Right lobe of liver (tissue), 6 donors: ENCODE results near the gene NPHS1. TPM values are rescaled to one million over a fixed set of nuclear protein-coding genes. Genes with fewer than 3 reads are reported as not detected.

Source experiments
- ATAC-seq, 4 donors: fragments of 200-7000 bp; cut with Tn5 transposase; one replicate each; pipeline ENCODE4 v1.9.1; 2020; ENCODE audit warnings: mild to moderate bottlenecking in 4 of 4, moderate library complexity in 4 of 4
- DNase-seq, 3 donors: peaks; one replicate each; pipeline ENCODE4 v3.0.0-alpha.2; 2020
- H3K27ac ChIP-seq, 3 donors: fragments of 200-600 bp; one replicate each; pipeline ENCODE4 v1.8.0; 2022
- H3K27me3 ChIP-seq, 2 donors: fragments of 200-600 bp; one replicate each; pipeline ENCODE4 v1.8.0; 2022
- H3K36me3 ChIP-seq, 4 donors: fragments of 200-600 bp; sonication (generic) in 1 of 4; one replicate each; pipeline versions ENCODE4 v1.5.1 to v1.8.0; 2017 to 2022; ENCODE audit warnings: control low read depth in 1 of 4
- H3K4me1 ChIP-seq, 4 donors: fragments of 200-600 bp; sonication (generic) in 1 of 4; one replicate each; pipeline versions ENCODE4 v1.5.1 to v1.8.0; 2017 to 2022; ENCODE audit warnings: control low read depth in 1 of 4
- H3K4me3 ChIP-seq, 3 donors: fragments of 200-600 bp; one replicate each; pipeline ENCODE4 v1.8.0; 2022
- H3K9me3 ChIP-seq, 4 donors: fragments of 200-600 bp; sonication (generic) in 1 of 4; one replicate each; pipeline versions ENCODE4 v1.5.1 to v1.8.0; 2017 to 2022; ENCODE audit warnings: control low read depth in 1 of 4
- POLR2A ChIP-seq: fragments of 450-650 bp; IDR thresholded peaks from one replicate; pipeline ENCODE4 v1.6.1; 2017; ENCODE audit warnings: antibody characterized with exemption, mild to moderate bottlenecking
- WGBS: methylation state at CpG from one replicate; pipeline ENCODE4 v1.1.6; 2018; ENCODE audit warnings: low coverage, low lambda C conversion rate; ENCODE audit not compliant: insufficient coverage; ENCODE audit errors: missing lambda C conversion rate; 5-methylcytosine and 5-hydroxymethylcytosine counted together
- intact Hi-C, 2 donors: fragments of 100-400 bp; cut with DNase I; formaldehyde crosslinking; loops; one replicate each; pipeline versions ENCODE4 v1.11.2 to v1.14.1; 2022
- total RNA-seq, 6 experiments: library from RNA; depleted of rRNA in 2 of 6; stranded (reverse); fragments of >200 nt in 2 of 6; fragmentation: NEBNext Ultra II Directional in 3 of 6; extraction: Animal tissue kit (Norgen Biotek cat#: 25700) in 3 of 6; gene quantifications; one replicate each; pipeline versions ENCODE4 v1.1.0 to v1.2.4, GENCODE V29; 2016 to 2023
- TF ChIP-seq, protein P1 (sequence below), 4 donors: fragments of 200-600 bp in 3 of 4; fragments of 450-650 bp in 1 of 4; IDR thresholded peaks; one replicate each; pipeline versions ENCODE4 v1.5.1 to v1.8.0; 2016 to 2022; ENCODE audit warnings: antibody characterized with exemption in 4 of 4, mild to moderate bottlenecking in 2 of 4
- donor health status: DM: no; HTN: yes; CAD: no.
- donor health status: DM: no; HTN: no; CAD: no.
- donor health status: DM: no; HTN: no; CAD: no.
- donor health status: DM: no; HTN: yes; CAD: no.
- donor health status: DM: no; HTN: yes; CAD: no.

Gene NPHS1
- total RNA-seq, 6 experiments from 2014 or later, result not detected

GRCh38 chr19:35783469-35784434, 68.6 kb downstream of the NPHS1 start:
- WGBS, result 87% methylated on average over 6 of the region's 28 CpGs
- Histone ChIP-seq H3K4me1 (no peaks in the 10 kb centered on the region), H3K27ac (no peak overlapping the region), H3K36me3 (no peaks in the 10 kb centered on the region), H3K9me3 (no peaks in the 10 kb centered on the region), H3K27me3 (no peaks in the 10 kb centered on the region), H3K4me3 (no peak overlapping the region)
- DNase-seq (no peak), ATAC-seq (peak in 2 of 4 donors; percentile 27 to 79)
- TF ChIP-seq, protein P1, sequence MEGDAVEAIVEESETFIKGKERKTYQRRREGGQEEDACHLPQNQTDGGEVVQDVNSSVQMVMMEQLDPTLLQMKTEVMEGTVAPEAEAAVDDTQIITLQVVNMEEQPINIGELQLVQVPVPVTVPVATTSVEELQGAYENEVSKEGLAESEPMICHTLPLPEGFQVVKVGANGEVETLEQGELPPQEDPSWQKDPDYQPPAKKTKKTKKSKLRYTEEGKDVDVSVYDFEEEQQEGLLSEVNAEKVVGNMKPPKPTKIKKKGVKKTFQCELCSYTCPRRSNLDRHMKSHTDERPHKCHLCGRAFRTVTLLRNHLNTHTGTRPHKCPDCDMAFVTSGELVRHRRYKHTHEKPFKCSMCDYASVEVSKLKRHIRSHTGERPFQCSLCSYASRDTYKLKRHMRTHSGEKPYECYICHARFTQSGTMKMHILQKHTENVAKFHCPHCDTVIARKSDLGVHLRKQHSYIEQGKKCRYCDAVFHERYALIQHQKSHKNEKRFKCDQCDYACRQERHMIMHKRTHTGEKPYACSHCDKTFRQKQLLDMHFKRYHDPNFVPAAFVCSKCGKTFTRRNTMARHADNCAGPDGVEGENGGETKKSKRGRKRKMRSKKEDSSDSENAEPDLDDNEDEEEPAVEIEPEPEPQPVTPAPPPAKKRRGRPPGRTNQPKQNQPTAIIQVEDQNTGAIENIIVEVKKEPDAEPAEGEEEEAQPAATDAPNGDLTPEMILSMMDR (IDR thresholded peaks at IDR 0.05), result no peak
- TF ChIP-seq POLR2A, result no peak
- intact Hi-C loops, result no loop called here

DNA sequence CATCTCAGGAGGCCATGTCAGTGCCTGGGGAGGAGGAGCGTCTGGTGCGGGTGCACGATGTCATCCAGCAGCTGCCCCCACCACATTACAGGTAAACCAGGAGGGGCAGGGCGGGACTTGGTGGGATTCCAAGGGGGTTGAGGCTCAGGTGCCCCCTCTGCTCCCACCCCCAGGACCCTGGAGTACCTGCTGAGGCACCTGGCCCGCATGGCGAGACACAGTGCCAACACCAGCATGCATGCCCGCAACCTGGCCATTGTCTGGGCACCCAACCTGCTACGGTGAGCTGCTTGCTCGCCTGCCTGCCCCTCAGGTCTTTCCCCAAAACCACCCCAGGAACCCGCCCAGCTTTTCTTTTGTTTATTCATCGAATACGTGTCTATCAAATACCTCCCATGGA, 69.7 kb downstream of the NPHS1 start:
- no peaks in the 10 kb centered on the region for H3K27me3 ChIP-seq
- ATAC-seq (no peak), DNase-seq (peak in 1 of 3 donors; percentile 45)
- TF ChIP-seq POLR2A, result no peak
- TF ChIP-seq, protein P1 (IDR thresholded peaks at IDR 0.05), result no peak
- H3K4me3 ChIP-seq, result no peak overlapping the region
- 90% methylated on average over 2 of the region's 12 CpGs for WGBS
- no peaks in the 10 kb centered on the region for H3K9me3 ChIP-seq
- no peaks in the 10 kb centered on the region for H3K36me3 ChIP-seq
- intact Hi-C loops, result no loop called here
- H3K4me1 ChIP-seq, result no peaks in the 10 kb centered on the region
- H3K27ac ChIP-seq, result no peak overlapping the region

GRCh38 chr19:35781650-35782049, 70.7 kb downstream of the NPHS1 start:
- Histone ChIP-seq H3K36me3 (no peaks in the 10 kb centered on the region), H3K9me3 (no peaks in the 10 kb centered on the region), H3K27me3 (no peaks in the 10 kb centered on the region), H3K4me1 (no peaks in the 10 kb centered on the region), H3K4me3 (no peak overlapping the region), H3K27ac (no peak overlapping the region)
- intact Hi-C loops, result no loop called here
- ATAC-seq, result no peak
- no peak for TF ChIP-seq POLR2A
- TF ChIP-seq, protein P1 (IDR thresholded peaks at IDR 0.05), result no peak
- no peak for DNase-seq
- 96% methylated on average over 7 of the region's 9 CpGs for WGBS

- H3K27ac ChIP-seq, result no peak overlapping the region
- H3K9me3 ChIP-seq, result no peaks in the 10 kb centered on the region
- WGBS, result 81% methylated on average over 5 of the region's 20 CpGs
- ATAC-seq (no peak), DNase-seq (no peak)
- H3K4me3 ChIP-seq, result no peak overlapping the region
- intact Hi-C loops, result no loop called here
- TF ChIP-seq, protein P1 (IDR thresholded peaks at IDR 0.05), result no peak
- TF ChIP-seq POLR2A, result no peak
- no peaks in the 10 kb centered on the region for H3K36me3 ChIP-seq
- no peaks in the 10 kb centered on the region for H3K4me1 ChIP-seq
- no peaks in the 10 kb centered on the region for H3K27me3 ChIP-seq
These were observed 71.6 kb downstream of the NPHS1 start for GRCh38 chr19:35780717-35781116.
